Neural crest cell (in vitro differentiated cells): ENCODE measurements around the gene PAPPA2. TPM values are rescaled to one million over a fixed set of nuclear protein-coding genes. Genes with fewer than 3 reads are reported as not detected.
"Not testable (repeated sequence)": the region's sequence is repeated elsewhere in the genome, so short reads cannot be mapped to it uniquely, and the experiment has no call there.

ENCODE experiments used
- DNase-seq: peaks from one replicate; pipeline ENCODE4 v3.0.0; 2021; ENCODE audit warnings: low read depth, mixed read lengths, low spot score
- H3K27ac Mint-ChIP-seq: one replicate; pipeline ENCODE4 v1.8.0; 2021; ENCODE audit warnings: mild to moderate bottlenecking, mixed read lengths; ENCODE audit not compliant: unreplicated experiment
- H3K27me3 Mint-ChIP-seq: 2 replicates; pipeline ENCODE4 v1.8.0; 2021; ENCODE audit warnings: low read depth, mild to moderate bottlenecking, mixed read lengths
- H3K36me3 Mint-ChIP-seq: 2 replicates; pipeline ENCODE4 v1.8.0; 2021; ENCODE audit warnings: low read depth, mild to moderate bottlenecking, mixed read lengths
- H3K4me1 Mint-ChIP-seq: 2 replicates; pipeline ENCODE4 v1.8.0; 2021; ENCODE audit warnings: mixed read lengths
- H3K4me3 Mint-ChIP-seq: one replicate; pipeline ENCODE4 v1.8.0; 2021; ENCODE audit warnings: mild to moderate bottlenecking, mixed read lengths
- H3K9me3 Mint-ChIP-seq: 2 replicates; pipeline ENCODE4 v1.8.0; 2021; ENCODE audit warnings: mixed read lengths
- CTCF ChIP-seq: fragments of 200-600 bp; sonication (generic); conservative IDR thresholded peaks from 2 replicates; pipeline ENCODE4 v1.5.0; 2021; ENCODE audit warnings: antibody characterized with exemption, mild to moderate bottlenecking
- total RNA-seq: library from RNA; stranded (reverse); gene quantifications from 2 replicates; pipeline ENCODE4 v1.2.1, GENCODE V29; 2021

PAPPA2 gene
- total RNA-seq, 1 donor from 2014 or later: 0.79 TPM

- DNase-seq: no peak
- no peaks in the 10 kb centered on the region for H3K36me3 Mint-ChIP-seq
- H3K4me1 Mint-ChIP-seq: no peaks in the 10 kb centered on the region
- no peaks in the 10 kb centered on the region for H3K27me3 Mint-ChIP-seq
- peaks cover 2% of the 10 kb centered on the region for H3K9me3 Mint-ChIP-seq
- no peak overlapping the region for H3K27ac Mint-ChIP-seq
- no peak for TF ChIP-seq CTCF
- no peak overlapping the region for H3K4me3 Mint-ChIP-seq
Measured at GRCh38 chr1:176752505-176752904, 289.5 kb downstream of the PAPPA2 start.

GRCh38 chr1:176754676-176755075, 291.7 kb downstream of the PAPPA2 start:
- H3K36me3 Mint-ChIP-seq: no peaks in the 10 kb centered on the region
- TF ChIP-seq CTCF: no peak
- no peak overlapping the region for H3K27ac Mint-ChIP-seq
- H3K4me3 Mint-ChIP-seq: no peak overlapping the region
- H3K27me3 Mint-ChIP-seq: no peaks in the 10 kb centered on the region
- peaks cover 5% of the 10 kb centered on the region for H3K9me3 Mint-ChIP-seq
- no peaks in the 10 kb centered on the region for H3K4me1 Mint-ChIP-seq
- DNase-seq: no peak

GRCh38 chr1:176756817-176757216, 293.8 kb downstream of the PAPPA2 start:
- not testable (repeated sequence) for H3K27ac Mint-ChIP-seq, H3K9me3 Mint-ChIP-seq, H3K36me3 Mint-ChIP-seq, H3K4me1 Mint-ChIP-seq, H3K4me3 Mint-ChIP-seq, DNase-seq, H3K27me3 Mint-ChIP-seq

- Mint-ChIP-seq H3K27me3 (peaks cover 3% of the 10 kb centered on the region), H3K36me3 (no peaks in the 10 kb centered on the region), H3K4me1 (no peaks in the 10 kb centered on the region), H3K9me3 (no peaks in the 10 kb centered on the region), H3K4me3 (no peak overlapping the region), H3K27ac (no peak overlapping the region)
- no peak for TF ChIP-seq CTCF
- DNase-seq: no peak
Measured at GRCh38 chr1:176765608-176766007, 302.6 kb downstream of the PAPPA2 start.

- TF ChIP-seq CTCF: no peak
- H3K4me3 Mint-ChIP-seq: no peak overlapping the region
- peaks cover 3% of the 10 kb centered on the region for H3K27me3 Mint-ChIP-seq
- no peaks in the 10 kb centered on the region for H3K9me3 Mint-ChIP-seq
- H3K27ac Mint-ChIP-seq: no peak overlapping the region
- no peaks in the 10 kb centered on the region for H3K4me1 Mint-ChIP-seq
- no peak for DNase-seq
- no peaks in the 10 kb centered on the region for H3K36me3 Mint-ChIP-seq
Measured at GRCh38 chr1:176766779-176767178, 303.8 kb downstream of the PAPPA2 start.

- Mint-ChIP-seq H3K27ac (no peak overlapping the region), H3K4me1 (no peaks in the 10 kb centered on the region), H3K9me3 (no peaks in the 10 kb centered on the region), H3K36me3 (no peaks in the 10 kb centered on the region), H3K4me3 (no peak overlapping the region), H3K27me3 (peaks cover 3% of the 10 kb centered on the region)
- no peak for DNase-seq
- TF ChIP-seq CTCF: no peak
Measured at GRCh38 chr1:176767714-176768136, 304.8 kb downstream of the PAPPA2 start.
